ENCODE data around the gene EXOSC6.
"Not testable (repeated sequence)": the region's sequence is repeated elsewhere in the genome, so short reads cannot be mapped to it uniquely, and the experiment has no call there.

The EXOSC6 gene

DNA sequence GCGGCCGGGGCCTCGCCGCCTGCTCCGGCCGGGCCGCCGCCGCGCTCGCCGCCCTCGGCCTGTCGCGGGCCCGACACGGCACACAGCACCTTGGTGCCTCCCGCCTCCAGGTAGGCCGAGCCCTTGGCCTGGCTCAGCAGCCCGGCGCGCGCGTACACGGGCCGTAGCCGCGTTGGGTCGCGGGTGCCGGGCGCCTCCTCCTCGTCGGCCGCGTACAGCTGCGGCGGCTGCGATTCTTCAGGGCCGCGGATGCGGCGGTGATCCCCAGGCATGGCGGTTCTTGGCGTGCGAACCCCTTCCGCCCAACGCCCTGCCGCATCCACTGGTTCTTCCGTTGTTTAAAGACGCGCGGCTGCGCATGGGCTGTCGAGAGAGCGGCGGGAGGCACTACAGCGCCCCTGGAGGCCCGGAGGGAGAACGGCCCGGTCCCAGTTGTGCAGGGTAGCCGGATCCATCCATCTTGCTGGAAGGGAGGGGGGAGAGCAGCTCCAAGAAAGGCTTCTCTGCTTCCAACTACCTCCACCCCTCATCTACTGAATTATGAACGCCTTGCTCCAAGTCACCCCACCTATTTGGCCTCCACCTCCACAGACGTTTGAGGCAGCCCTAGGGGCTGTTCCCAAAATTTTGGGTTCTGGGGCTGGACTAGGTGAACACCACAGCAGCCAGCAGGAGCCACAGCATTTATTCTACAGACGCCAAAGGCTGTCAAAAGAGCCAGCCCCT, at the start of gene EXOSC6:
EXOSC6 (minus strand) TSS at position 312 of the 726 bp plus-strand sequence; CDS start at position 272, 40 bp downstream.
- peak within 1 kb of the TSS; percentile 62 for H3K4me3 ChIP-seq (ENCODE audit: low read depth, low read length)

GRCh38 chr16:70301121-70301520, 49.4 kb upstream of the EXOSC6 start:
- H3K4me3 ChIP-seq (ENCODE audit: low read depth, low read length) = no peak overlapping the region

DNA sequence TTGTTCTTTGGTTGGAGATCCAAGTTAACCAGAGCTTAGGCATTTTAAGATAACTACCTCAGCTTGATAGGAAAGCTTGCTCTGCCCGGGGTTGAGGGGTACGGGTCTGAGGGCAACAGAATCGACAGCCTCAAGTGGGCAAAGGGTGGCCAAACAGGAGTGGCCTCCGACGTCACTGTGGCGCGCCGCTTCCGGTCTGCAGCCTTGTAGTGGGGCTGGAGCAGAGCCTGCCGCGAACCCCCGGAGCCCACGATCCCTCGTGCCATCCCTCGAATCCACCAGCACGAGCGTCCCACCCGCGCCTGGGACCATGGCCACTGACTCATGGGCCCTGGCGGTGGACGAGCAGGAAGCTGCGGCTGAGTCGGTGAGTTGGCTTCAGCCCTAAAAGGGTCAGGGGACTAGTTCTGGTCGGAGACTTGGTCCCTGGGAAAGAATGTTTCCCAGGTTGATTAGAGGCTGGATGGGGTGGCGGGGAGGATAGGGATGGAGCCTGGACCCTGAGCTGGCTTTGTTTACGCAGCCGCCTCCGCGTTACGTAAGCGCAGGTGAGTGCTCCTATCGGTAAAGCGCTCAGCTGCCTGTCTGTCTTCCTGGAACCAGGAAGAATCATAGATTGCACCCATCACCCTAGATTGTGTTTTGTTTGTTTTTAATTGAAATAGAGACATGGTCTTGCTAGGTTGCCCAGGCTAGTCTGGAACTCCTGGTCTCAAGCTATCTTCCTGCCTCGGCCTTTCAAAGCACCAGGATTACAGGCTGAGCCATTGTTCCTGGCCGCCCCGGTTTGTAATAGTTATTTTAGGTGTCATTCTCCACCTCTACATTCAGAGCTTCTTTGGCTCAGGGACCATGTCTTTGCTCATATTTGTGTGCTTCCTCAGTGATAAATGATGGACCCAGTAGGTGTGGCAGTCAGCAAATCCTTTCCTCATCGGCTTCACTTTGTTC, 47.5 kb upstream of the EXOSC6 start, which contains the start of gene DDX19B:
DDX19B (plus strand) TSS at position 199 of the 951 bp plus-strand sequence; CDS start at position 311, 112 bp downstream.
- H3K4me3 ChIP-seq (ENCODE audit: low read depth, low read length) = peak within 1 kb of the TSS; percentile 95

GRCh38 chr16:70295634-70296033, 43.9 kb upstream of the EXOSC6 start:
- H3K4me3 ChIP-seq (ENCODE audit: low read depth, low read length) = no peak overlapping the region

GRCh38 chr16:70294385-70295025, 42.8 kb upstream of the EXOSC6 start:
- H3K4me3 ChIP-seq (ENCODE audit: low read depth, low read length) = no peak overlapping the region

GRCh38 chr16:70292148-70292547, 40.4 kb upstream of the EXOSC6 start:
- not testable (repeated sequence) for H3K4me3 ChIP-seq (ENCODE audit: low read depth, low read length)

GRCh38 chr16:70290949-70291519, 39.3 kb upstream of the EXOSC6 start:
- H3K4me3 ChIP-seq (ENCODE audit: low read depth, low read length) = no peak overlapping the region

DNA sequence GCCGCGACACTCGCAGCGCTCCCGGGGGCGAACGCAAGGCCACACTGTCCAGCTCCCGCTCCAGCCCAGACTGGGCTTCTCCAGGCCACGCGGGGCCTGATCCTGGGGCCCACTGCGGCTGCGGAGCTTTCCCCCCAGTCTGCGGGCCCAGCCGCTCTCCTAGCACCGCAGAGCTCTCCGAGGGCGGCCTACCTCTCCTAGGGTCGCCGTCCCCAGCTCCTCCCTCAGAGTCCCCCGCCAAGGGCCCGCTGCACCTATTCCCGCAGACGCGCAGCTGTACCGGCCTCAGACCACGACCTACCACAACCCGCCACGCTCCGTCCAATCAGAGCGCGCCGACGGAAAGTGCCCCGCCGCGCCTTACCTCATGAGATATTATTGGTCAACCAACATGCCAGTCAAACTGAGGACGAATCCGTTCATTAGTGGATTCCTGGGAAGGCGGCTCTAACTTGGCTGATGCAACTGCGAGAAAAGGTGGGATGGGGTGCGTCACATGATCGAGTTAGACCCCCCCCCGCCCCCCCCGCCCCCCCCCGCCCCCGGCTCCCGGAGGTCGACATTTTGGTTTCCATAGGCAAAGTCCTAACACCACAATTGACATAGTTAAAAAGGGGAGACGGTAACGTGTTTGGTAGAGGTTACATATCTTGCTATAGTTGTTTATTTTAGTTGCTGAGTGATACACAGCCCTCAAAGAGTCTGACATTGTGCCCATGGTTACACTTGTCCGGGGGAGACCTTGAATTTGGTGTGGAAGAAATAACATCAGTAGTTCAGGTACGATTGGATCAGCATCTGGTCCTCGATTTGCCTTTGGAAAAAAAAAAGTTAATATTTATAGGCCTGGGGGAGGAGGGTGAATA, 37.7 kb upstream of the EXOSC6 start, which contains the start of gene AARS1:
AARS1 (minus strand) TSS at position 278 of the 866 bp plus-strand sequence. CDS start 6,743 bp downstream, outside the sequence.
- H3K4me3 ChIP-seq (ENCODE audit: low read depth, low read length) = peak within 1 kb of the TSS; percentile 100

DNA sequence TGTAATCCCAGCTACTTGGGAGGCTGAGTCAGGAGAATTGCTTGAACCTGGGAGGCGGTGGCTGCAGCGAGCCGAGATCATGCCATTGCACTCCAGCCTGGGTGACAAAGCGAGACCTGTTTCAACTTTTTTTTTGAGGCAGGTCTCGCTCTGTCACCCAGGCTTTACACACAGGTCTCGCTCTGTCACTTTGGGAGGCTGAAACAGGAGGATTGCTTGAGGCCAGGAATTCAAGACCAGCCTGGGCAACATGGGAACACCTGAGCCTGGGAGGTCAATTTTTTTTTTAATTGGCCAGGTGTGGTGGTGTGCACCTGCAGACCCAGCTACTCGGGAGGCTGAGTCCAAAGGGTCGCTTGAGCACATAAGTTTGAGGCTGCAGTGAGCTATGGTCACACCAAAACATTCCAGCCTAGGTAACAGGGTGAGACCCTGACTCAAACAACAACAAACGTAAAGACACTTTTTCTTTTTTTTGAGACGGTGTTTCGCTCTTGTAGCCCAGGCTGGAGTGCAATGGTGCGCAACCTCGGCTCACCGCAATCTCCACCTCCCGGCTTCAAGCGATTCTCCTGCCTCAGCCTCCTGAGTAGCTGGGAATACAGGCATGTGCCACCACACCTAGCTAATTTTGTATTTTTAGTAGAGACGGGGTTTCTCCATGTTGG, 35.7 kb upstream of the EXOSC6 start:
- H3K4me3 ChIP-seq (ENCODE audit: low read depth, low read length) = not testable (repeated sequence)

GRCh38 chr16:70276392-70276791, 24.7 kb upstream of the EXOSC6 start:
- no peak overlapping the region for H3K4me3 ChIP-seq (ENCODE audit: low read depth, low read length)

GRCh38 chr16:70271696-70272095, 20.0 kb upstream of the EXOSC6 start:
- H3K4me3 ChIP-seq (ENCODE audit: low read depth, low read length) = no peak overlapping the region

GRCh38 chr16:70270176-70270575, 18.4 kb upstream of the EXOSC6 start:
- no peak overlapping the region for H3K4me3 ChIP-seq (ENCODE audit: low read depth, low read length)

- no peak overlapping the region for H3K4me3 ChIP-seq (ENCODE audit: low read depth, low read length)
Measured at GRCh38 chr16:70269471-70269870, 17.7 kb upstream of the EXOSC6 start.

- H3K4me3 ChIP-seq (ENCODE audit: low read depth, low read length) = not testable (repeated sequence)
Measured at GRCh38 chr16:70267922-70268321, 16.2 kb upstream of the EXOSC6 start.

DNA sequence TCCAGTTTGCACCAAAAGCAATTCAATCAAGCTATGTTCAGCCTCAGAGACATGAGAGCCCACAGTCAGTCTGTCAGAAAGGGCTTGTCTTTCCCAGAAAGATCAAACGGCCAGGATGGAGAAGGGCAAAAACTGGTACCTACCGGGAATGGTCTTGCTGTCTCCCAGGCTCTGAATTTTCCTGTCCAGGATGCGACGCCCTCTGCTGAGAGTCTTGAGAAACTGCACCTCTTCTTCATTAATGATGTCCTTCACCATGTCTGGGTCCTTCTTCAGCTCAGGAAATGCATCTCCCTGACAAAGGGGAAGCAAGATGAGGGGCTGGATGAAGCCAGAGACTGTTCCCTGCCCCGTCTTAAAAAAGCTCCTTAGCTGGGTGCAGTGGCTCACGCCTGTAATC, 15.8 kb upstream of the EXOSC6 start:
- H3K4me3 ChIP-seq (ENCODE audit: low read depth, low read length) = no peak overlapping the region

DNA sequence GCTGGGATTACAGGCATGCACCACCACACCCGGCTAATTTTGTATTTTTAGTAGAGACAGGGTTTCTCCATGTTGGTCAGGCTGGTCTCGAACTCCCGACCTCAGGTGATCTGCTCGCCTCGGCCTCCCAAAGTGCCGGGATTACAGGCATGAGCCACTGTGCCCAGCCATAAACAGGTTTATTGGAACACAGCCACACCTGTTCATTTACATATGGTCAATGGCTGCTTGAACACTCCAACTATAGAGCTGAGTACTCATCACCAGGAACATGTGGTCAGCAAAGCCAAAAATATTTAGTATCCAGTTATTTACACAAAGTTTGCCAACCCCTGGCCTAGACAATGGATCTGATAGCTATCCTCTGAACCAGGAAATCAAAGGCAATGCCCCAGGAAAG, 8.2 kb upstream of the EXOSC6 start:
- H3K4me3 ChIP-seq (ENCODE audit: low read depth, low read length) = not testable (repeated sequence)

DNA sequence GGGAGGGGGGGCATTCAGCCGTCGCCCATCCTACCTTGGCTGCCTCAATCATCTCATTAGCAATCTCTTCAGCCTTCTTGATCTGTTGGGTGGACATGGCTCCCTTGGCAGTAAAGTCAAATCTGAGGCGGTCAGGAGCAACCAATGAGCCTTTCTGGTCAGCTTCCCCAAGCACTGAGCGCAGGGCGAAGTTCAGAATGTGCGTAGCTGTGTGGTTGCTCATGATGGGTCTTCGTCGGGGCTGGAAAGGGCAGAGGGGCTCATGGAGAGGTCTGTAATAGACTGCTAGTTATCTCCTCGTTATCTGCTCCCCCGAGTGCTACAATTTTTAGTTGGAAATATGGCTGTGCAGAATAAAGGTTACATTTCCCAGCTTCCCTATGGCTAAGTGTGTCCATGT, 7.2 kb upstream of the EXOSC6 start:
- H3K4me3 ChIP-seq (ENCODE audit: low read depth, low read length) = no peak overlapping the region

DNA sequence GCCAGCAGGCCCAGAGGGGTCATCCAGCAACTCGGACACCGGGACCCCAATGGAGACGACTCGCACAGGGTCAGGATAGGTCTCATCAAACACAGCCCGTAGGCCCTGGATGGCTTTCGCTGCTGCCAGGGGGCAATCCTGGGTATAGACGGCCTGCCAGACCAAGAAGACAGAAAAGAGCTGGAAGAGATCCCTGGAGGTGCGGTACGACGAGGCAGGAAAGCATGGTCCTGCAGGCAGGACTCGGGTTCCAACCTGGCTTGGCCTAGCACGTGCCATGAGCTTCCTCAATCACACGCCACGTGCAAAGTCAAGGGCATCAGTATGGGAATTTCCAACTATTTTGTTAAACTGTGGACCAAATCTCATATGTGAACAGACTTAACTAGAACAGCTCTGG, 6.3 kb upstream of the EXOSC6 start:
- H3K4me3 ChIP-seq (ENCODE audit: low read depth, low read length) = no peak overlapping the region

- H3K4me3 ChIP-seq (ENCODE audit: low read depth, low read length) = no peak overlapping the region
Measured at GRCh38 chr16:70257391-70257790, 5.7 kb upstream of the EXOSC6 start.
